ENCODE data around the gene CDC23.
"Not testable (repeated sequence)": the region's sequence is repeated elsewhere in the genome, so short reads cannot be mapped to it uniquely, and the experiment has no call there.

The CDC23 gene

DNA sequence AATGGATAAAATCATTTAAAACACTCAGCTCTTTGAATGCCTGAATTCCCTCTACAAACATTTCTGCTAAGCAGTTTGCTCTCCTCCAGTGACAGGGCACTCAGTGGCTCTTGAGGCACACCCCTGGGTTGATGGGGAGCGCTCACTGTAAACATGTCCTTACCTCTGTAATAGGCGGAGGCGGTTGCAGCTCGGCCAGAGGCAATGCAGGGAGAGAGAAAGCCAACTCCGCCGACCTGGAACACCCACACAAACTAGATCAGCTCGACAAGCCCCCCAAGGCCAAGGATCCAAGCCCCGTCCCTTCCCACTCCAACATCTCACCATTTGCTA, 329 bp downstream of the CDC23 start:
- DNase-seq (ENCODE audit: low spot score): peak; percentile 12

DNA sequence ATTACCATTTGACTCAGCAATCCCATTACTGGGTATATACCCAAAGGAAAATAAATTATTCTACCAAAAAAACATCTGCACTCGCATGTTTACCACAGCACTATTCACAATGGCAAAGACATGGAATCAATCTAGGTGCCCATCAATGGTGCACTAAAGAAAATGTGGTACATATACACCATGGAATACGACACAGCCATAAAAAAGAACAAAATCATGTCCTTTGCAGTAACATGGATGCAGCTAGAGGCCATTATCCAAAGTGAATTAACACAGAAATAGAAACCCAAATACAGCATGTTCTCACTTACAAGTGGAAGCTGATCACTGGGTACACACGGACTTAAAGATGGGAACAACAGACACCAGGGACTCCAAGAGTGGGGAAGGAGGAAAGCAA, 2.1 kb downstream of the CDC23 start:
- no peak for DNase-seq (ENCODE audit: low spot score)

DNA sequence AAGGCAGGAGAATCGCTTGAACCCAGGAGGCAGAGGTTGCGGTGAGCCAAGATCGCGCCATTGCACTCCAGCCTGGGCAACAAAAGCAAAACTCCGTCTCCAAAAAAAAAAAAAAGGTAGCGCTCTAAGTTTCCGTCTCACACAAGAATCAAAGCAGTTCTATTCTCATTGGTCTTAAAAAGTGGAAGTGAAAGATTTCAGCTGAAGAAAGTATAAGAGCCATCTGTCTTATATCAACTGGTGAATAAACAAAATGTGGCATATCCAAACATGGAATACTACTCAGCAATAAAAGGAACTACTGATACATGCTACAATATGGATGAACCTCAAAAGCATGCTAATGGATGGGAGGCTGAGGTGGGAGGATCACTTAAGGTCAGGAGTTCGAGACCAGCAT, 19.3 kb downstream of the CDC23 start:
- DNase-seq (ENCODE audit: low spot score): not testable (repeated sequence)

DNA sequence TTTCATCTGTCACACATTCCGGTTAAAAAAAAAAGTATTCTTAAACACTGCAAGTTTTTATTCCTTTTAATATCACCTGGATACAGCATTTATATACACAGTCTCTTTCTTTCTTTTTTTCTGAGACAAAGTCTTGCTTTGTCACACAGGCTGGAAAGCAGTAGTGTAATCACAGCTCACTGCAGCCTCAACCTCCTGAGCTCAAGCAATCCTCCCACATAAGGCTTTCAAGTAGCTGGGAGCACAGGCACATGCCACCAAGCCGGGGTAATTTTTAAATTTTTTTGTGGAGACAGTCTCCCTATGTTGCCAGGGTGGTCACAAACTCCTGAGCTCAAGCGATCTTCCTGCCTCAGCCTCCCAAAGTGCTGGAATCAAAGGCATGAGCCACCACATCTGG, 20.3 kb downstream of the CDC23 start:
- no peak for DNase-seq (ENCODE audit: low spot score)

DNA sequence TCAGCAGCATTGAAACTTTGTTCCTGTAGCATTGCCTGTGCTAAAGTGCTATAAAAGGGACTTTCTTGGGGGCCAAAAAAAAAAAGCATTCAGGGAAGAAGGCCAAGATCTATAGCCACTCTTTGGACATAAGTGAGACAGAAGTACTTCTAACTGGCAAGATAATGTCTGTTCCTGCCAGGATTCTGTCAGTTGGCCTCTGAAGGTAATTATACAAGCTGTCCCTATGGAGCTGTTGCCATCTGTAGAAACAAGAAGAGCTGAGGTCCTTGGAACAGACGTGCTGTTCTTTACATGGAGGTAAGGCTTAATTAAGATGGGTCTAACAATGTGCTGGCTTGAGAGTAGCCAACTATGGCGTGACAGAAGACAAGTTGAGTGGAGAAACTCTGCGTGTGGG, 24.5 kb downstream of the CDC23 start:
- DNase-seq (ENCODE audit: low spot score): no peak

DNA sequence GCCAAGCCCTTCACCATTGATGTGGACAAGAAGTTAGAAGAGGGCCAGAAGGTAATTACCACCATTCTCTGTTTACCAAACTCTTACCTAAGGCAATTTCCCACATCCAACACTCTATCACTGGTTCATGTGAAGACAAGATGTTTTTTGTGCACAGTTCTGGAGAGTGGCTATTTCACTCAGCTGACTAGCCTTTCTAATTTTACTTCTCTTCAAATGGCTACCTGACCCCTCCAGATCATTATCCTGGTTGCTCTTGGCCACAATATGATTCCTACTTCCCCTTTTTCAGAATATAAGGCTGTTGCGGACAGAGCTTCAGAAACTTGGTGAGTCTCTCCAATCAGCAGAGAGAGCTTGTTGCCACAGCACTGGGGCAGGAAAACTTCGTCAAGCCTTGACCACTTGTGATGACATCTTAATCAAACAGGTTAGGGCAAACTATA, 27.1 kb downstream of the CDC23 start:
- no peak for DNase-seq (ENCODE audit: low spot score)

DNA sequence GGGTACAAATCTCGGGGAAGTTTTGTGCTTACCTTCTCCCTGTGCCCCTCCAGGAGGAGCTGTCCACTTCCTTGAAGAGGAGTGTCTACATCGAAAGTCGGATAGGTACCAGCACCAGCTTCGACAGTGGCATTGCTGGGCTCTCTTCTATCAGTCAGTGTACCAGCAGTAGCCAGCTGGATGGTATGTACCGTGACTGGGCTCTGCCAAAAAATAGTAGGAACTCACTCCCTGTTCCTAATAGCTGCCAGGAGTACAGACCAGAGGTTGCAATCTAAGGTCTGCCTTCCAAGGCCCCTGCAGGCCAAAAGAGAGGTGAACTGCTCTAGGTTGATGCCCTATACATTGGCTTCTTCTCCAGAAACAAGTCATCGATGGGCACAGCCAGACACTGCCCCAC, 30.3 kb downstream of the CDC23 start:
- no peak for DNase-seq (ENCODE audit: low spot score)

DNA sequence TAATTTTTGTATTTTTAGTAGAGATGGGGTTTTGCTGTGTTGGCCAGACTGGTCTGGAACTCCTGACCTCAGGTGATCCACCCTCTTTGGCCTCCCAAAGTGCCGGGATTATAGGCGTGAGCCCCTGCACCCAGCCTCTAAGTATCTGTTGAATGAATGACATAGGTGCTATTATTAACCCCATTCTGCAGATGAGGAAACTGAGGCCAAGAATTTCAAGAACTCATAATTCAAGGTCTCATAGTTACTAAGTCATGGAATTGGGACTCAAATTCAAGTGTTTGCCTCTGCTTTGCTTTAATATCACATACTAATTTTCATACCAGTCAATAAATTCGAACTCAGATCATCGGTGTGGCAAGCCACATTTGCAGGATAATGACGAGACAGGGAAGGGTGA, 32.3 kb downstream of the CDC23 start:
- no peak for DNase-seq (ENCODE audit: low spot score)

DNA sequence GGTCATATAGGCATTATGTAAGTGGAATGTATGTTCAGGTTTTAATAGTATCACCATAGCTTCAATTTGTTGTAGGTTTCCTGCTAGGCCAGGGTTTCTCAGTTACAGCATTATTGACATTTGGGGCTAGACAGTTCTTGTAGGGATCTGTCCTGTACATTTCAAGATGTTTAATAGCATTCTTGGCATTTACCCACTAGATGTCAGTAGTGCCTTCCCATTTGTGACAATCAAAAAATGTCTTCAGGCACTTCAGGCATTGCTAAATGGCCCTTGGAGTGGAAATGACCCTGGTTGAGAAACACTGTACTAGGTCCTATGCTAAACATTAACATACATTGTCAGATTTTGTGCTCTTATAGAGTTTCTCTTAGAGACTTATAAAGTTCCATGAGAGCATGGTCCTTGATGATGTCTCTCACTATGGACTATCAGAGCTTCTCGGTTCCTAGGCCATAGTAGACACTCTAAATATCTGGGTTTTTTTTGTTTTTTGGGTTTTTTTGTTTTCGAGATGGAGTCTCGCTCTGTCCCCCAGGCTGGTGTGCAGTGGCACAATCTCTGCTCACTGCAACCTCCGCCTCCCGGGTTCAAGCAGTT, 32.8 kb downstream of the CDC23 start:
- peak; percentile 69 for DNase-seq (ENCODE audit: low spot score)

DNA sequence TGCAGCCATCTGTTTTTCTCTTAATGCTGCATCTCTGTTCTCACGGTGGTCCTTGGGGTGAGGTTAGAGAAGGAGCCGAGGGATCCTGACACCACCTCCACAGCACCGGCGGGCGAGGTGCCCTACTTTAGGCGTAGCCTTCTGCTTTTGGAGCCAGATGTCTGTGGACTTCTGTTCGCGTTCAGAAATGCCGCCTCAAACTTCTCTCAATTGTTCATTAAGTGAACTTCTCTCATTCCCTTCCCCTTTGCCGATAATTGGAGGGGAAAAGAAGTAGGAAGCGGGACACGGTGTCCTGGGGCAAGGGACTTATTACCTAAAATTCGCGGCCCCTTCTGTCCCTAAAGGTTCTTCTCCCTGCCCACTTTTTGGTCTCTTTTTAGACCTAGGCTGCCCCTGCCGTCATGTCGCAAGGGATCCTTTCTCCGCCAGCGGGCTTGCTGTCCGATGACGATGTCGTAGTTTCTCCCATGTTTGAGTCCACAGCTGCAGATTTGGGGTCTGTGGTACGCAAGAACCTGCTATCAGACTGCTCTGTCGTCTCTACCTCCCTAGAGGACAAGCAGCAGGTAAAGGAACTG, 33.8 kb downstream of the CDC23 start:
- peak; percentile 16 for DNase-seq (ENCODE audit: low spot score)

DNA sequence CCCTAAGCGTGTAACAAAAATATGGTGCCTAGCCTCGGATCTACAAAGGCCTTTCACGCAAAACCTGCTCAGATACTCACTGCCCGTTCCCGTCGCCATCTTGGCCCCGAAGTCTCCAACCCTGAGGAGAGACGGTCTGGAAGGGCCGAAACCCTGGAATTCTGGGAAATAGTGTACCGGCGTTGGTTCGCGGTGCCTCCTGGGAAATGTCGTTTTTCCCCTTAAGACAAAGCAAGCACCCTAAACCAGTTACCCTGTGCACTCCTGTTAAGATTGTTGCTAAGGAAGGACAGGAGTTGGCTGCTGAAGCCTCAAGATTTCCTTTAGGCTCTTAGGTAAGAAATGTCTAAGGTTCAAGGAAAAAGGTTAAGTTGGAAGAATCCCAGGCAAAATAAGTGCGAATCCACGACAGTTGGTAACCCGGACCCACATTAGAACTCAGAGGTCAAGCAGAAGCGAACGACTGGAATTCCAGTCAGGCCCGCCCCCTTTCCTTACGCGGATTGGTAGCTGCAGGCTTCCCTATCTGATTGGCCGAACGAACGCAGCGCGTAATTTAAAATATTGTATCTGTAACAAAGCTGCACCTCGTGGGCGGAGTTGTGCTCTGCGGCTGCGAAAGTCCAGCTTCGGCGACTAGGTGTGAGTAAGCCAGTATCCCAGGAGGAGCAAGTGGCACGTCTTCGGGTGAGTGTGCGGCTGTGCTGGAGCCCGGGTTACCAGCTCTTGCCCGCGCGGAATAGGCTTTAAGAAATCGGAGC, 34.4 kb downstream of the CDC23 start, which contains the start of the genes BRD8 and KIF20A:
Gene BRD8 (minus strand): TSS at position 115 of the 761 bp plus-strand sequence. CDS start 16 bp downstream, at position 99.
Gene KIF20A (plus strand): TSS at position 597 of the 761 bp plus-strand sequence. CDS start 569 bp downstream, outside the sequence.
- DNase-seq (ENCODE audit: low spot score): peak; percentile 92

DNA sequence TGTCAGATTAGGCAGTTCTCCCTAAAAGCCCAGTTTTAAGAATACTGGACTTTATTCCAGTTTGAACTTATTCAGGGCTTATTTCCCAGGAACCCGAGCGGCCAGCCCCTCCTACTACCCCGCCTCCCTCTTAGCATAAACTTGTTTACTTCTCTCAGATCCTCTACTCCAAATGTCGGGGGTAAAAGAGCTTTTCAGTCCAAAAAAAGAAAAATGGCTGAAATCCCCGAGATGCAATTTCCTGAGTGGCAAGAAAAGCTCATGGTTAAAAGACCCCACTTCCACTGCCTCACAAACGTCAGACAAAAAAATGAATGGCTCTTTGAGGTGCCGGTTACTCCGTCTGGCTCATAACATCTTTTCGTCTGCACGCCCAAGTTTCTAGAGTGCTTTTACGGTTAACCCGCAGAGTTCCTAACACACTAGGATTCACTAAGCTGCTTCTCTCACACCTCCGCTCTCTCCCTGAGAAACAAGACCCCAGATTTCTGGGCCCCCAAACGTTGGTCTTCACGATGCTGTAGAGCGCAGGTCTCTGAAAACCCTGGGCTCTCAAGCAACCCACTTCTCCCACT, 35.1 kb downstream of the CDC23 start:
- DNase-seq (ENCODE audit: low spot score): peak; percentile 67

DNA sequence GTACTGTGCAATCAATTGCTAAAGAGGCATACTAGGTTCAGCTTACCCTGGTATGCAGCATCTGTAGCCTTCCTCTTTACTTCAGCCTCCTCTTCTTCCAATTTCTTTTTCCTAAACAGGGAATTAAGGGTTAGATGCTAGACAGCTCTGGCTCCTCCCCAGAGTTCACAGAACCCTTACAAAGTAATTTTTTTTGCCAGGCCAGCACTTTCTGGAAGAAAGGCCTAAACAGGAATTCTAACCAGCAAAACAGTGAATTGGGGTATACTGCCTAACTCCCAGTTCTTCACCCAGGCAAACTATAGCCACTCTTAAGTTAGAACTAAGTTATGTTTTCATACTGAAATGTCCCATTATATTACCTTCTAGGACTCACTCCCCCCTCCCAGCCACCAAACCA, 42.8 kb downstream of the CDC23 start:
- no peak for DNase-seq (ENCODE audit: low spot score)

DNA sequence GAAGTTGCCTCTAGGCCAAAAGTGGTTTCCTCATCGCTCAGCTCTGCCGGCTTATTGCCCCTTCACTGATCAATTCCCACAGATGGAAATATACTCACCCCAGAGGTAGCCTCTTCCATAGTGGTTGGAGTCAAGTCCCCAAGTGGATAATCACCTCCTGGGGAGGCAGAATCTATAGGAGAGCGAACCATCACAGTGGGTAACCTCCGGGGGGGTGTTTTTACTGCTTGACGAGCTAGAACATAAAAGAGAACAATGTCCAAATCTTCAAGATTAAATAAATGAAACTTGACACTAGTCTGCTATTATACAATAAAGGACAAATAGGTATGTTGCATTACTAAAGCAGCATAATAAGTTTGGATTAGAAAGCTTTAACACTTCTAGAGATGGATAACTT, 44.0 kb downstream of the CDC23 start:
- DNase-seq (ENCODE audit: low spot score): no peak

DNA sequence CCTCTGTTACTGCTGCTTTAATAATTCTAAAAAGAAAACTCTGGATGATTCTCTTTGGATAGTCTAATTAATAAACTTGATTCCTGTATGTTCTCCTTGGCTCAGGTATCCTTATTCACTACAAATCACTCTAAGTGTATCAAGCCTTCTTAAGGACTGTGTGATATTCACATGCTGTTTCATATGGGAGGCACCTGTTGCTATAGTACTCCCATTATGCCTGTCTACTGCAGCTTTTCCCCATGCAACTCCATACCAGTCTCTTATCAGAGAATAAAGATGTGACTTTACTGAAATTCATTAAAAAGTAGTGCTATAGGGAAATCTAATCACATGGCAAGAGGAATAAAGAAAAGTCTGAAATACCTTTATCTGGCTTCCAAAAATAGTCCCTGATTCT, 49.4 kb downstream of the CDC23 start:
- no peak for DNase-seq (ENCODE audit: low spot score)

DNA sequence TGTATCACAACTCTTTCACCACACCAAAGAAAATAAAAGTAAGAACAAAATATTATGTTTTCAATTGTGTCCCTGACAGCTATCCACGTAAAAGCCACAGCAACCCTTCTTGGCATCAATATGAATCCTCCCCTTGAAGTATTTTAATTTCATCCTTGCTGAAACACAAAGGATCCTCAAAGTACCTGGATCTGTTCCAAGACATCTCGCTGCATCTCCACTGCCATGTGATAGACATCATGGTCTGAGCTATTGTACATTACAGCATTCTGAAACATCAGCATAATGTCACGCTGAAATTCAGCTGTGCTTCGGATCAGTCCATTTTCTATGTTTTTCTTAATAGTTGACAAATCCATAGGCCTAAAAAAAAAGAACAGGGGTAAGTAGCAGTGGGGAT, 52.4 kb downstream of the CDC23 start:
- no peak for DNase-seq (ENCODE audit: low spot score)

DNA sequence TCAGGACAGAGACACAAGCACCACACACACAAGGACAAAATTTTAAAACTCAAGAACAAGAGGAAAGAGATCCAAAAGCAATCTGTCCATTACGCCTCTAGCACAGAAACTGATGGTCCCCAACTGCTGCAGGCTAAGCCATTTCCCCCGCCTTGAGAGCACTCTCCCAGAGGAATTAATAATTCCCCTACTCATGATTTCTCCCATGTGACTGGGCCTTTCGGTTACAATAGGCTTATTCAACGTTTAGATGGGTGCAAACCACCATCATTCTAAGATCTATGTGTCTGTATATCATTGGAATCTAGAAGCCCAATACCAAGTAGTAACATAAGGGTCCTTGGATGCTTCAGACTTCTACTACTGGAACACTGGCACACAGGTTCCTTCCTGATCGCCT, 53.5 kb downstream of the CDC23 start:
- no peak for DNase-seq (ENCODE audit: low spot score)

DNA sequence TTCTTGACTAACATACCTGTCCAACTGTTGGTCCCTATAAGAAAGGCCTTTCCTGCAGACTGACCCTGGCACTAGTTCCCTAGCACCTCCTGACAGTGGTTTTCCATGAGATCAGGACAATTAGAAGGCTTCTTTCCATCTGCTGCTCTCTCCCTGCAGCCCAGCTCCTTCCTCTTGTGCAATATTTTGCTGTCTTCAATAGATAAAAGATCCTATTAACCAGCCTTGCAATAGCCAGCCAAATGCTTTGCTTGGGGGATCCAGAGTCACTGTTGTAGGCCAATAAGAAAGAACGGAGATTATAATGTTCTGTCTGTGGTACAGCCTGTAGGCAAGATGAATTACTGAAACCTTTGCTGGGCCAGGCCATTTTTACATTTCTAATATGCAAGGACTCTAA, 55.5 kb downstream of the CDC23 start:
- no peak for DNase-seq (ENCODE audit: low spot score)

DNA sequence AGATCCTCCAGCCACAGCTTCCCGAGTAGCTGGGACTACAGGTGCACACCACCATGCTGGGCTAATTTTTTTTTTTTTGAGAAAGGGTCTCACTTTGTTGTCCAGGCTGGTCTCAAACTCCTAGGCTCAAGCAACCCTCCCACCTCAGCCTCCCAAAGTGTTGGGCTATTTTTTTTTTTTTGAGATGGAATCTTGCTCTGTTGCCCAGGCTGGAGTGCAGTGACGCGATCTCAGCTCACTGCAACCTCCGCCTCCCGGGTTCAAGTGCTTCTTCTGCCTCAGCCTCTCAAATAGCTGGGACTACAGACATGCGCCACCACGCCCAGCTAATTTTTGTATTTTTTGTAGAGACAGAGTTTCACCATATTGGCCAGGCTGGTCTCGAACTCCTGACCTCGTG, 57.1 kb downstream of the CDC23 start:
- DNase-seq (ENCODE audit: low spot score): not testable (repeated sequence)

DNA sequence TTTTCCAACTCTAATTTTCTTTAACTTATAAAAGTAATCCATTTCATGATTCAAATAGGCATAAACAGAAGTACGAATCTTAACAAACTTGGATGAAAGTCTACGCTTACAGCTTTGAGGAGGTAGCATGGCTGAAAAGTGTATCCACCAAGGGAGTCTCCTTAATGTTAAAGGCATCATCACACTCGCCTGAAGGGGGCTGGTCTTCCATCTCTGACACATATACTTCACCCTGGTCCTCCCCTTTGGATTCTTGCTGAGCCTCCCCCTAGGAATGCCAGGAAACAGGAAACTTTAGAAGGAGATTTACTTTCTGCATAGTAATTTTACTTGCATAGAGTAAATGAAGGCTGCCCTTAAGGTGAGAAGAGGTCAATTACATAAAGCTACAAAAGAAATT, 63.6 kb downstream of the CDC23 start:
- DNase-seq (ENCODE audit: low spot score): peak; percentile 28

DNA sequence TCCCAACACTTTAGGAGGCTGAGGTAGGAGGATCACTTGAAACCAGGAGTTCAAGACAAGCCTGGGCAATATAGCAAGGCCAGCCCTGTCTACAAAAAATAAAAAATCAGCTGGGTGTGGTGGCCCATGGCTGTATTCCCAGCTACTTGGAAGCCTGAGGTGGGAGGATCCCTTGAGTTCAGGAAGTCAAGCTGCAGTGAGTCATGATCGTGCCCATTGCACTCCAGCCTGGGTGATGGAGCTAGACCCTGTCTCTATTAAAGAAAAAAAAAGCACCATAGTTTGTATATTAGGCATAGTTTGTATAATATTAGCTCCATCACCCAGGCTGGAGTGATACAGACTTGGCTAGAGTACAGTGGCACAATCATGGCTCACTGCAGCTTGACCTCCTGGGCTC, 64.3 kb downstream of the CDC23 start:
- no peak for DNase-seq (ENCODE audit: low spot score)

DNA sequence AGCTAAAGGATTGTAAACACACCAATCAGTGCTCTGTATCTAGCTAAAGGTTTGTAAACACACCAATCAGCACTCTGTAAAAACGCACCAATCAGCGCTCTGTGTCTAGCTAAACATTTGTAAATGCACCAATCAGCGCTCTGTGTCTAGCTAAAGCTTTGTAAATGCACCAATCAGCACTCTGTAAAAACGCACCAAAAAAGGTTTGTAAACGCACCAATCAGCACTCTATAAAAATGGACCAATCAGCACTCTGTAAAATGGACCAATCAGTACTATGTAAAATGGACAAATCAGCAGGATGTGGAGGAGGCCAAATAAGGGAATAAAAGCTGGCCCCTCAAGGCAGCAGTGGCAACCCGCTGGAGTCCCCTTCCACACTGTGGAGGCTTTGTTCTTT, 69.5 kb downstream of the CDC23 start:
- DNase-seq (ENCODE audit: low spot score): not testable (repeated sequence)

DNA sequence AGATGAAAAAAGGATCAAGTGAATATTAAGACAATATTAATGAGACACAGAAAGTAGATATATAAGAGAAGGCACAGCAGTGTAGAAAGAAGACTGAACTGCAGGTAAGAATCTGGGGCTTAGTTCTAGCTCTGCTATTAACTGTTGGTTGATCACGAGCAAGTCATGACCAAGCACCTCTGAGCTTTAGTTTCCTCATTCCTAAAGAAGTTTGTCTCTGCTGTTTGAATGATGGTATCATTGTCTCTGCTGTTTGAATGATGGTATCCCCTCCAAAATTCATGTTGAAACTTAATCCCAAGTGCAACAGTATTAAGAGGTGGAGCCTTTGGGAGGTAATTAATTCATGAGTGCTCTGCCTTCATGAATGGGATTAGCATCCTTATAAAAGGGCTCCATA, 71.4 kb downstream of the CDC23 start:
- no peak for DNase-seq (ENCODE audit: low spot score)

Measured in iPS-NIHi11 (cell line).